Endothelial cell of umbilical vein (primary cell): ENCODE data around the gene ZFYVE16.

Experiments used
- CTCF ChIP-seq, 2 donors: IDR thresholded peaks; 1 replicate in 1 of 2; 2 replicates in 1 of 2; pipeline ENCODE4 v1.5.1; 2011; ENCODE audit warnings: low read length in 2 of 2, mild to moderate bottlenecking in 2 of 2, moderate library complexity in 2 of 2, control low read depth in 1 of 2, inconsistent platforms in 1 of 2, low read depth in 1 of 2; ENCODE audit not compliant: insufficient read depth in 1 of 2; ENCODE audit errors: extremely low read depth in 1 of 2
- EZH2 ChIP-seq: IDR thresholded peaks from 2 replicates; pipeline ENCODE4 v1.6.1; 2012; ENCODE audit warnings: borderline replicate concordance, low read depth, mild to moderate bottlenecking, moderate library complexity, low read length, inconsistent platforms; ENCODE audit not compliant: severe bottlenecking
- FOS ChIP-seq: IDR thresholded peaks from 2 replicates; pipeline ENCODE4 v1.6.1; 2011; ENCODE audit warnings: mild to moderate bottlenecking, low read length, moderate library complexity, borderline replicate concordance; ENCODE audit not compliant: insufficient read depth
- GATA2 ChIP-seq: IDR thresholded peaks from 2 replicates; pipeline ENCODE4 v1.7.0; 2011; ENCODE audit warnings: low read depth, mild to moderate bottlenecking, moderate library complexity, mixed read lengths, low read length; ENCODE audit not compliant: insufficient read length, insufficient read depth
- JUN ChIP-seq: IDR thresholded peaks from 2 replicates; pipeline ENCODE4 v1.6.1; 2011; ENCODE audit warnings: borderline replicate concordance, low read depth; ENCODE audit not compliant: insufficient read length, insufficient read depth
- MYC ChIP-seq: IDR thresholded peaks from one replicate; pipeline ENCODE4 v1.6.1; 2011; ENCODE audit warnings: mild to moderate bottlenecking, low read depth, low read length
- POLR2A ChIP-seq: IDR thresholded peaks from 2 replicates; pipeline ENCODE4 v1.6.1; 2012; ENCODE audit warnings: low read depth, mild to moderate bottlenecking, control low read depth, low read length
- POLR2AphosphoS5 ChIP-seq: IDR thresholded peaks from 2 replicates; pipeline ENCODE4 v1.6.1; 2012; ENCODE audit warnings: low read depth, mild to moderate bottlenecking, control low read depth, low read length, moderate library complexity; ENCODE audit not compliant: insufficient read depth

GRCh38 chr5:80439213-80439612 lies 31.3 kb downstream of the ZFYVE16 start:
- TF ChIP-seq CTCF (IDR thresholded peaks at IDR 0.05; ENCODE audit: extremely low read depth in 1 of 2, insufficient read depth in 1 of 2, low read depth in 1 of 2, low read length in 2 of 2) (no peak), JUN (no peak), FOS (no peak), EZH2 (no peak), MYC (no peak), POLR2AphosphoS5 (no peak), POLR2A (no peak), GATA2 (no peak)
